Mononuclear cell (primary cell): ENCODE data around the gene ANKRD10. TPM values are rescaled to one million over a fixed set of nuclear protein-coding genes. Genes with fewer than 3 reads are reported as not detected.
"Not testable (repeated sequence)": the region's sequence is repeated elsewhere in the genome, so short reads cannot be mapped to it uniquely, and the experiment has no call there.

Experiments used
- H3K27me3 ChIP-seq: 2 replicates; pipeline ENCODE4 v1.6.0; 2011; ENCODE audit warnings: low read length, control low read depth; ENCODE audit not compliant: insufficient read depth
- H3K4me1 ChIP-seq: 2 replicates; pipeline ENCODE4 v1.5.1; 2011; ENCODE audit warnings: mild to moderate bottlenecking, low read length, control low read depth; ENCODE audit not compliant: insufficient read depth
- H3K4me3 ChIP-seq: 2 replicates; pipeline ENCODE4 v1.5.1; 2011; ENCODE audit warnings: mild to moderate bottlenecking, low read length, moderate library complexity
- H3K9me3 ChIP-seq: 2 replicates; pipeline ENCODE4 v1.5.1; 2011; ENCODE audit warnings: low read depth, mild to moderate bottlenecking, control low read depth, low read length
- total RNA-seq: library from RNA; depleted of rRNA; stranded (reverse); fragments of >200 nt; gene quantifications from one replicate; pipeline ENCODE4 v1.2.3, GENCODE V29; 2012

Gene ANKRD10
- total RNA-seq, result 104 TPM

- Histone ChIP-seq H3K9me3 (no peaks in the 10 kb centered on the region), H3K4me3 (peak within 1 kb of the TSS; percentile 94), H3K27me3 (no peaks in the 10 kb centered on the region), H3K4me1 (peaks cover 39% of the 10 kb centered on the region)
These were observed at the start of gene ANKRD10 for GRCh38 chr13:110915057-110915873. Gene ANKRD10 (minus strand): TSS chr13:110915069. CDS start chr13:110914934, 135 bp downstream.

GRCh38 chr13:110964229-110965037 is 49.6 kb upstream of the ANKRD10 start:
- peaks cover 14% of the 10 kb centered on the region for H3K9me3 ChIP-seq
- no peaks in the 10 kb centered on the region for H3K4me1 ChIP-seq
- H3K4me3 ChIP-seq, result no peak overlapping the region
- H3K27me3 ChIP-seq, result no peaks in the 10 kb centered on the region

GRCh38 chr13:110963554-110963970 is 48.7 kb upstream of the ANKRD10 start:
- Histone ChIP-seq H3K27me3 (no peaks in the 10 kb centered on the region), H3K4me3 (no peak overlapping the region), H3K4me1 (no peaks in the 10 kb centered on the region), H3K9me3 (peaks cover 14% of the 10 kb centered on the region)

GRCh38 chr13:110961959-110962358 is 47.1 kb upstream of the ANKRD10 start:
- Histone ChIP-seq H3K27me3 (no peaks in the 10 kb centered on the region), H3K4me1 (no peaks in the 10 kb centered on the region), H3K4me3 (no peak overlapping the region), H3K9me3 (peaks cover 14% of the 10 kb centered on the region)

GRCh38 chr13:110960204-110960603 is 45.3 kb upstream of the ANKRD10 start:
- peaks cover 11% of the 10 kb centered on the region for H3K9me3 ChIP-seq
- H3K27me3 ChIP-seq, result no peaks in the 10 kb centered on the region
- H3K4me1 ChIP-seq, result no peaks in the 10 kb centered on the region
- H3K4me3 ChIP-seq, result no peak overlapping the region

GRCh38 chr13:110957931-110958330 is 43.1 kb upstream of the ANKRD10 start:
- H3K9me3 ChIP-seq, result peaks cover 7% of the 10 kb centered on the region
- H3K4me3 ChIP-seq, result no peak overlapping the region
- H3K27me3 ChIP-seq, result no peaks in the 10 kb centered on the region
- H3K4me1 ChIP-seq, result no peaks in the 10 kb centered on the region

- H3K27me3 ChIP-seq, result no peaks in the 10 kb centered on the region
- peaks cover 7% of the 10 kb centered on the region for H3K9me3 ChIP-seq
- H3K4me1 ChIP-seq, result no peaks in the 10 kb centered on the region
- no peak overlapping the region for H3K4me3 ChIP-seq
These were observed 42.5 kb upstream of the ANKRD10 start for GRCh38 chr13:110957181-110957884.

- H3K4me3 ChIP-seq, H3K9me3 ChIP-seq, H3K4me1 ChIP-seq, H3K27me3 ChIP-seq: not testable (repeated sequence)
These were observed 41.3 kb upstream of the ANKRD10 start for GRCh38 chr13:110956216-110956615.

- not testable (repeated sequence) for H3K4me3 ChIP-seq, H3K9me3 ChIP-seq, H3K4me1 ChIP-seq, H3K27me3 ChIP-seq
These were observed 40.7 kb upstream of the ANKRD10 start for GRCh38 chr13:110955608-110956007.

- not testable (repeated sequence) for H3K4me3 ChIP-seq, H3K27me3 ChIP-seq, H3K4me1 ChIP-seq, H3K9me3 ChIP-seq
These were observed 40.2 kb upstream of the ANKRD10 start for GRCh38 chr13:110955072-110955503.

- H3K27me3 ChIP-seq, H3K4me3 ChIP-seq, H3K4me1 ChIP-seq, H3K9me3 ChIP-seq: not testable (repeated sequence)
These were observed 39.7 kb upstream of the ANKRD10 start for GRCh38 chr13:110954533-110954920.

GRCh38 chr13:110953833-110954532 is 39.1 kb upstream of the ANKRD10 start:
- no peaks in the 10 kb centered on the region for H3K4me1 ChIP-seq
- no peak overlapping the region for H3K4me3 ChIP-seq
- H3K9me3 ChIP-seq, result no peaks in the 10 kb centered on the region
- H3K27me3 ChIP-seq, result no peaks in the 10 kb centered on the region

- Histone ChIP-seq H3K27me3 (no peaks in the 10 kb centered on the region), H3K9me3 (no peaks in the 10 kb centered on the region), H3K4me1 (no peaks in the 10 kb centered on the region), H3K4me3 (no peak overlapping the region)
These were observed 38.5 kb upstream of the ANKRD10 start for GRCh38 chr13:110953416-110953815.

- not testable (repeated sequence) for H3K27me3 ChIP-seq, H3K9me3 ChIP-seq, H3K4me1 ChIP-seq, H3K4me3 ChIP-seq
These were observed 37.3 kb upstream of the ANKRD10 start for GRCh38 chr13:110952135-110952534.
